ENCODE results near the gene ALKBH4. TPM values are rescaled to one million over a fixed set of nuclear protein-coding genes. Genes with fewer than 3 reads are reported as not detected.

The ALKBH4 gene, protein sequence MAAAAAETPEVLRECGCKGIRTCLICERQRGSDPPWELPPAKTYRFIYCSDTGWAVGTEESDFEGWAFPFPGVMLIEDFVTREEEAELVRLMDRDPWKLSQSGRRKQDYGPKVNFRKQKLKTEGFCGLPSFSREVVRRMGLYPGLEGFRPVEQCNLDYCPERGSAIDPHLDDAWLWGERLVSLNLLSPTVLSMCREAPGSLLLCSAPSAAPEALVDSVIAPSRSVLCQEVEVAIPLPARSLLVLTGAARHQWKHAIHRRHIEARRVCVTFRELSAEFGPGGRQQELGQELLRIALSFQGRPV
- 12.7 and 17.6 TPM in 2 replicates for total RNA-seq

DNA sequence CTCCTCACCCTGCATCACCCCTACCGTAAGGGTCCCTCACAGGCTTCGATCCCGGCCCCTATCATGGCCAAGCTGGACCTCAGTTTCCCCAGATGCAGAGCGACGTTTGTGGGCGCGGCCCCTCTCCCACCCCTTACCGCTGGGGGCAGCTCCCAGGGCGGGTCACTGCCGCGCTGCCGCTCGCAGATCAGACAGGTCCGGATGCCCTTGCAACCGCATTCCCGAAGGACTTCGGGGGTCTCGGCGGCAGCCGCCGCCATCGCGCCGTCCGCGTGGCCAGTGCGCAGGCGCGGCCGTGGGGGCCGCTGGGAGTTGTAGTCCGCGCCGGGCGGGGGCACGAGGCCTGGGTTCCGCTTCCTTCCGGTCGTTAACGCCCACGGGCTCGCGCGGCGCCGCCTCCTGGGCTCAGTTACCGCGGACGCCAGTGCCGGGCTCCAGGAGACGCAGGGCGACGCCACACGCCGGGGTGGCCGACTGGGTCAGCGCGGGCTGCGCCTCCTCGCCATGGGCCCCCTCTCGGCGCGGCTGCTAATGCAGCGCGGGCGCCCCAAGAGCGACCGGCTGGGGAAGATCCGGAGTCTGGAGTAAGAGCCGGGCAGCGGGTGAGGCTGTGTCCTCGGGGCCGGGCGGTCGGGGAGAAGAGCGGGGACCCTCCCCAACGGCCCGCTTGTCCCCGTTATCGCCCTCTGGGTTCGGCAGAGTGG, at the start of gene ALKBH4, which contains the start of gene LRWD1:
ALKBH4 (minus strand) TSS at position 287 of the 704 bp plus-strand sequence; CDS start at position 260, 27 bp downstream.
LRWD1 (plus strand) TSS at position 408 of the 704 bp plus-strand sequence; CDS start at position 505, 97 bp downstream.

DNA sequence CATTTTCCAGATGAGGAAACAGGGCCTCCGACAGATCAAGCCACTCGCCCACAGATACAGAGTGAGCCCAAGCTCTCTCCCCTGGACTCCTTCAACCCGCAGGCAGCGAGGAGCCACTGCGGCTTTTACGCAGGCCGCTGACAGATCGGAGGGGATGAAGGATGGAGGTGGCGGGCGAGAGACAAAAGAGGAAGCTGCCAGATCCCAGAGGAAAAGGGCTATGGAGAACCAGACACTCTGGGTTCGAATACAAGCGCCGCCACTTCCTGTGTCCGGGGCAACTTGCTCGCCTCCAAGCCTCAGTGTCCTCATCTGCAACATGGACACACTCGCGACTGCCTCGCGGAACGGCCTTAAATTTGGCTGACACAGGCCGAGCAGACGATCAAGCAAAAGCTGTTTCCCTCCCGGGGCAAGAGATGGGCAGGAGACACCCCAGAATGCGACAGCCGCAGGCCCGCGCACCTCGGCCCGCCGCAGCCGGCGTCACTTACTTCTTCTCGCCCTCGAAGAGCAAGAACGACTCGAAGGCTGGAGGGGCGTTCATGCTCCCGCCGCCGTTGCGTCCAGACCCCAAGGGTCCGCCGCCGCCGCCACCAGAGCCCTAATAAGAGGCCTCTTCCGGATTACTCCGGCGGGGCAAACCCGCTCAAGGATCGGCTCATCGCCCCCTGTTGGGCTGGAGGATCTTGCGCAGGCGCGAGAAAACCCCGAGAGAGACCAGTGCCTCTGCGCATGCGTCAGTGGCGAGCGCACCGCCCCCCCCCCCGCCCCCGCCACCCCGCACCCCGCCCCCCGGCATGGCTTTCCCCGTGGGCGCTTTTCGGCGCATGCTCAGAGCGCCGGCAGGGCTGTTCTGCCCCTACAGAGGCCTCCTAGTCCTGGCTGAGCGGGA, 13.9 kb upstream of the ALKBH4 start, which contains the start of gene POLR2J:
POLR2J (minus strand) TSS at position 609 of the 895 bp plus-strand sequence; CDS start at position 547, 62 bp downstream.

DNA sequence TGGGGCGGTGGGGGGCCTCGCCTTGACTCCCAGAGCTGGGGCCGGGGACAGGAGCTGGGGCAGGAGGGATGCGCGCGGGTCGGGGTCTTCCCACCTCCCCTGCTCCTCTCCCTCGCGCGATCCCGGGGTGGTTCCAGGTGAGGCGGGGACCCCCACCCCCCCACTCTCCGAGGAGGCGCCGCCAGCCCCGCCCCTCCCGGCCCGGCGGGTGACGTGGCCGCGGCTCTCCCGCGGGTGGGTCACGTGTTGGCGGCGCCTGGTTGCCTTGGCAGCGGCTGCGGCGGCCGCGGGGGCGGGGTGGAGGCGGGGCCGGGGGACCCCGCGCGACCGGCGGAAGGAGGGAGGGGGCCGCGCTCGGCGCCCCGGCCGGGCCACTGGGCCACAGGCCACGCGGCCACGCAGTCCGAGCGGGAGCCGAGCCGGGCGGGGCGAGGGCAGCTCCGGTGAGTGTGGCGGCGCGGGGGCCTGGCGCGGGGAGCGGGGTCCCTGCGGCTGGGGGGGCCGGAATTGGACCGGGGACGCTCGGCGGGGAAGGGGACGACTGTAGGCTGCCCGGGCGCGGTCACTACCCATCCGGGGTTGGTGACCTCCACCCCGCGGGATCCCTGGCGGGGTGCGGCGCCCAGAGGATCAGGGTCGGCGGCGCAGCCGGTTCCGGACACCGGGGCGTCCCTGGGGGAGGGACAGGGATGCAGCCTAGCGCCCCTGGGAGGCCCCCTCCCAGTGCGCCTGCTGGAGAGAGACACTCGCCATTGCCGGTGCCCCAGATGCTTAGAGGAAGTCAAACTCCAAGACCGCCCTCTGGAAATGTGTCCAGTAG, 31.2 kb downstream of the ALKBH4 start, which contains the start of gene ORAI2:
ORAI2 (plus strand) TSS at position 357 of the 820 bp plus-strand sequence. CDS start 5,382 bp downstream, outside the sequence.

Other genes starting within 250 kb of the ALKBH4 start
- 2.0 and 3.1 TPM in 2 replicates for gene SH2B2, start 178.0 kb downstream of the ALKBH4 start, total RNA-seq
- 0.25 TPM in 1 of 2 replicates, not detected in the other for gene SPDYE6, start 108.4 kb downstream of the ALKBH4 start, total RNA-seq
- 18.3 and 20.5 TPM in 2 replicates for gene PRKRIP1, start 68.5 kb downstream of the ALKBH4 start, total RNA-seq
- 68.0 and 73.5 TPM in 2 replicates for gene ORAI2, start 31.3 kb downstream of the ALKBH4 start, total RNA-seq
- 30.6 and 35.4 TPM in 2 replicates for gene LRWD1, start 121 bp upstream of the ALKBH4 start, total RNA-seq
- gene POLR2J, start 14.1 kb upstream of the ALKBH4 start, total RNA-seq, result 19.0 and 21.7 TPM in 2 replicates
- 0.89 and 5.9 TPM in 2 replicates for gene RASA4B, start 52.9 kb upstream of the ALKBH4 start, total RNA-seq
- 0.44 and 0.87 TPM in 2 replicates for gene UPK3BL2, start 78.8 kb upstream of the ALKBH4 start, total RNA-seq
- not detected in 2 replicates for gene SPDYE2, start 86.4 kb upstream of the ALKBH4 start, total RNA-seq
- gene POLR2J3, start 107.7 kb upstream of the ALKBH4 start, total RNA-seq, result 20.4 and 21.9 TPM in 2 replicates
- 2.7 and 5.9 TPM in 2 replicates for gene RASA4, start 151.9 kb upstream of the ALKBH4 start, total RNA-seq
- gene UPK3BL1, start 177.9 kb upstream of the ALKBH4 start, total RNA-seq, result 3.9 and 9.4 TPM in 2 replicates
- not detected in 2 replicates for gene SPDYE2B, start 185.5 kb upstream of the ALKBH4 start, total RNA-seq
- gene POLR2J2, start 206.8 kb upstream of the ALKBH4 start, total RNA-seq, result 3.2 and 3.3 TPM in 2 replicates

Measured in uterine smooth muscle cell (primary cell).